HG03060 (cell line): ENCODE data around the gene SEC24C.
"Not testable (repeated sequence)": the region's sequence is repeated elsewhere in the genome, so short reads cannot be mapped to it uniquely, and the experiment has no call there.

ENCODE experiments used
- ATAC-seq: cut with Tn5 transposase; IDR thresholded peaks from one replicate; pipeline ENCODE4 v1.9.1; 2021; ENCODE audit warnings: low read depth, moderate number of reproducible peaks; ENCODE audit not compliant: unreplicated experiment

SEC24C gene

DNA sequence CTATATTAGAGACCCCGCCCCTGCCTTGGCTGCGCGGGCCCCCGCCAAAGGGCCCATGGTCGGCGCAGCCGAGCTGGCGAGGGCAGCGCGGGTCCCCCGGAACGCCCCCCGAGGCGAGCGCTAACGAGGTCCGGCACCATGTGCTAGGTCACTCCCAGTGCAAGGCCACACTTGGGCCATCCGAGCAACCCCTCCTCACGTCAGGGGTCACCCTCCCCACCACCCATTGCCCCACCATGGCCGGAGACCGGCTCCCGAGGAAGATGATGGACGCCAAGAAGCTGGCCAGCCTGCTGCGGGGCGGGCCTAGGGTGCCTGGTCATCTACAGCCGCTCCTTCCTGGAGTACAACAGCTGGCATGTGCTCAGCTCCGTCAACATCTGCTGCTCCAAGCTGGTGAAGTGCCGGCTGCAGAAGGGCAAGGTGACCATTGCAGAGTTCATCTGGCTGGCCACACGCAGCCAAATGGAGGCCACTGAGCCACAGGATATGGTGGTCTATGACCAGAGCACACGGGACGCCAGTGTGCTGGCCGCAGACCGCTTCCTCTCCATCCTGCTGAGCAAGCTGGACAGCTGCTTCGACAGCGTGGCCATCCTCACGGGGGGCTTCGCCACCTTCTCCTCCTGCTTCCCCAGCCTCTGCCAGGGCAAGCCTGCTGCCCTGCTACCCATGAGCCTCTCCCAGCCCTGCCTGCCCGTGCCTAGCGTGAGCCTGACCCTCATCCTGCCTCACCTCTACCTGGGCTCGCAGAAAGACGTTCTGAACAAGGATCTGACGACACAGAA is 12.4 kb upstream of the SEC24C start:
- no peak for ATAC-seq

- no peak for ATAC-seq
These were observed 11.7 kb upstream of the SEC24C start for GRCh38 chr10:73732426-73732825.

- ATAC-seq = no peak
These were observed 11.1 kb upstream of the SEC24C start for GRCh38 chr10:73732931-73733623.

GRCh38 chr10:73734028-73734720 is 10.0 kb upstream of the SEC24C start:
- ATAC-seq = no peak

DNA sequence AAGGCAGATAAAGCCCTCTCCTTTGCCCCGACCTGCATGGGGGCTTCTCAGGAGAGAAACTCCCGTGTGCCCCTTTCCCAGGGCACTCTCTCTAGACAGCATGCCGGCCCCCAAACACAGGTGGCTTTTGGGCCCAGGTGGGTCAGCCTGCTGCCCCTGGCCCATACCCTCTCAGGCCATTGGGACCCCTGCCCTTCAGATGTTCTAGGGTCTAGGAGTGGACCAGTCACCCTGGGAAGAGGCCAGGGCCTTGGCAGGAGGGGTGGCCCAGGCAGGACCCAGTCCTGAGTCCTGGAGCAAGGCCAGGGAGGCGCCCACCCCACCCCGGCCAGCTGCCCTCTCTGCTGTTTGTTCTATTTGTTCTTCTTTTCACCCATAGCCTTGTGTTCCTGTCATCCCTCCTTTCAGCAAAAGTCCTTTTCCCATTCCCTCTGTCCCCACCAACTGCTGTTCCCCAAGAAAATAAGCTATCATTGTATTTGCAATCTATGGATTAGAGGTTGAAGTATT is 9.3 kb upstream of the SEC24C start:
- ATAC-seq = no peak

DNA sequence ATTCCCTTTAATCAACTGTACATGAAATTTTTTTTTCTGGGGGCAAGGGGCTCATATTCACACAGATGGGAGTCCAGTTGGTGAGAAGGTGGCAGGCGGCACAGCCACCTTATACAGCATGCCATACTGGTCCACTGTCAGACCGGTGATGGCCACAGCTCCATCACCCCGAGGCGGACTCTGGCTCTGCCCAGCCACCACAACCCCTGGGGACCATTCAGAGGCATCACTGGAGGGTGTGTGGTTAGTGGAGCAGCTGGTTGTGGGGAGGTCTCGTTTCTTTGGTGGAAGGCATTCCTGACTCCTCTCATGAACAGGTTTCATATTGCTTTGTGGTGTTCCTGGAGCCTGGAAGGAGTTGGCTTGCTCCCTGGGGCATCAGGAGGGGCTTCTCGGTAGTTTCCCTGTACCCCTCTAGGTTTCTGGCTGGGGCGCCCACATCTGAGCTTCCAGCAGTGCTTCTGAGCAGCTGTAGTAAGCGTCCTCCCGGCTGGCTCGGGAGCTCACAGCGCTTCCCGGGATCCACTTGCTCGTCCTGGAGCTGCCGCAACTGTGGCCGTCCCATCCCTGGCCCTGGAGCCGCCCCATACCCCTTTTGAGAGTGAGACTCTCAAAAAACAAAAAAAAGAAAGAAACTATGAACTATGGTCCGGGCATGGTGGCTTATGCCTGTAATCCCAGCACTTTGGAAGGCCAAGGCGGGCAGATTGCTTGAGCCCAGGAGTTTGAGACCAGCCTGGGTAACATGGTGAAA is 3.5 kb upstream of the SEC24C start:
- not testable (repeated sequence) for ATAC-seq

DNA sequence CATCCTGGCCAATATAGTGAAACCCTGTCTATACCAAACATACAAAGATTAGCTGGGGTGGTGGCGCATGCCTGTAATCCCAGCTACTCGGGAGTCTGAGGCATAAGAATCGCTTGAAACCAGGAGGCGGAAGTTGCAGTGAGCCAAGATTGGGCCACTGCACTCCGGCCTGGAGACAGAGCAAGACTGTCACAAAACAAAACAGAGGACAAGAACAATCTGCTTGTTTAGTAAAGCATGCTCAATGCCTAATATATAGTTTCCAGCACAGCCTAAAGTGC is 1.8 kb upstream of the SEC24C start:
- no peak for ATAC-seq

DNA sequence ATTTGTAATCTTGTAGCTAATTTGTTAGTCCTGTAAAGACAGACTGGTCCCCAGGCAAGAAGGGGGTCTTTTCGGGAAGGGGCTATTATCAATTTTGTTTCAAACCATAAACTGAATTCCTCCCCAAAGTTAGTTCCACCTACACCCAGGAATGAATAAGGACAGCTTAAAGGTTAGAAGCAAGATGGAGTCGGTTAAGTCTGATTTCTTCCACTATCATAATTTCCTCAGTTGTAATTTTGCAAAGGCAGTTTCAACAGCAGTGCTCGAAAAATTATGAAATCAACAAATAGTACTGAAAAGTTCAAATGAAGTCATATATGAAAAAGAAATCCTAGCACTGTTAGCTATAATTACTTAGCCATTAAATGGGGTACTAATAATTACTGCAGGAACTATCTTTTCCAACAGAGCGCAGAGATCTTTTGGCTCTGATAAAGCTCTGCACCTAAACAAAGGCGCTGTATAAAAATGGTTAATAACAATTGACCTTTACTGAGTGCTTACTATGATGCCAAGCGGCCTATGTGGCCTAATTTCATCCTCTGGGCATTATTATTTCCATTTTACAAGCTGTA is 756 bp upstream of the SEC24C start:
- ATAC-seq = no peak

- peak; percentile 14 for ATAC-seq
These were observed 448 bp downstream of the SEC24C start for GRCh38 chr10:73744664-73744975.

GRCh38 chr10:73746721-73747120 is 2.5 kb downstream of the SEC24C start:
- no peak for ATAC-seq

DNA sequence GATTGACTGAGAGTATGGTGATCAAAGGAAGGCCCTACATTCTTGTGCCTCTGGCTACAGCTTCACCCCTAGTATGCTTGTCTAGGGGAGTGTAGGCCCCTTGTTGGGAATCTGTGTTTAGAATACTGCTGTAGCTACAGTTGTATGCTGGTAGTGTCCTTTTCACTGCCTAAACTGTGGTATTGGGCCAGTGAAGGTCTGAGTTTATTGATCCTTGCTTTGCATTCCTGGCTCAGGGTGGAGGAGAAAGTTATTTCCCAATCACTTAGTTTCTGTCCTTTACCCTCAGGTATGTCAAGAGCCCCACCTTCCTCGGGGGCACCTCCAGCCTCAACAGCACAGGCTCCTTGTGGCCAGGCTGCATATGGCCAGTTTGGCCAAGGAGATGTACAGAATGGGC is 6.6 kb downstream of the SEC24C start:
- no peak for ATAC-seq

- no peak for ATAC-seq
These were observed 12.0 kb downstream of the SEC24C start for GRCh38 chr10:73756183-73756582.

GRCh38 chr10:73758704-73759511 is 14.7 kb downstream of the SEC24C start:
- no peak for ATAC-seq

GRCh38 chr10:73759512-73760115 is 15.4 kb downstream of the SEC24C start:
- no peak for ATAC-seq

DNA sequence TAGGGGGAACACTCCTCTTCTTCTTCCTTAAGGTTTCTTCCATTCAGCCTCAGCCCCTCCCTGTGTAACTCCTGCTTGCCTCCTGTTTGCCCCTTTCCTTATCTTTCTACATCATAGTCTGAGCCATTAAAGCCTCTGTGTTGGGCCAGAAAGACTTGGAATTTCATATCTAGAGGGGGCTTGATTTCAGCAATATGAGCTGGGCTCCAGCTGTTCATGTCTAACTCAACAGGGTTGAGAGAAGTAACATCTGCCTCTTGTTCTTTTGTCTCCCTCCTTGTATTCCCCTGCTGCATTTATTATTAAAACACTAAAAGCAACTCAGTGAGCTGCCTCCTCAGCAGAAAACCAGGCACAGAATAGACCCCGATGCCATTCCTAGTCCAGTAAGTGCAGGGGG is 17.6 kb downstream of the SEC24C start:
- no peak for ATAC-seq

GRCh38 chr10:73762915-73763314 is 18.7 kb downstream of the SEC24C start:
- no peak for ATAC-seq

- no peak for ATAC-seq
These were observed 19.2 kb downstream of the SEC24C start for GRCh38 chr10:73763343-73763742.

DNA sequence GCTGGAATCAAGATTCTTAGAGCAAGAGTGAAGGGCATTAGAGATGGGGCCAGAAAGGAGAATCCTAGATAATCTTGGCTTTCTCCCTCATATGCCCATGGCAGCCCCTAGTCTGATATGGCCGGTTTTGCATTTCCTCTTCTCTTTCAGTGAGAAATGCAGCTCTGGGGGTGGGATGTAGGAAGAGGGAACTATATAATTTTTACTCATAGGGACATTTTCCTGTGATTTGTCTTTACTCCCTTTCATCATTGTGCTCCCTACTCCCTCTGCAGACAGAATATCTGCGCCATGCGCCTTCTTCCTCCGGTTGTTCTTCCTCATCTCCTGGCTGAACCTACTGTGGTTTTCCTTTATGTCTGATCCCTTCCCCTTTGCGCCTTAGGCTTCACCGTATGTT is 20.9 kb downstream of the SEC24C start:
- no peak for ATAC-seq

DNA sequence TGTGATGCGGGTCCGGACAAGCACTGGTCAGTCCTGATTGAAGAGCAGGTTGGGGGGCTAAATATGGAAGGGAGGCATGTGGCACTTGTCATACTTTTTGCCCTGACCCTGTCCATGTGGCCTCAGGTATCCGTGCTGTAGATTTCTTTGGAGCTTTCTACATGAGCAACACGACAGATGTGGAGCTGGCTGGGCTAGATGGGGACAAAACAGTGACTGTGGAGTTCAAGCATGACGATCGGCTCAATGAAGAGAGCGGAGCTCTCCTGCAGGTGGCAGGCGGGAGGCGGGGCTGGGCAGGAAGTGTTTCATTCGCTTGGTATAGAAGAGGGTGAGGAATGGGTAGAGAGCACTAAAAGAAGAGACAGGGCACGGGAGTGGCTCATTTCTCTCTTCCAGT is 24.7 kb downstream of the SEC24C start:
- ATAC-seq = no peak
